Measurements from ENCODE around the gene XPNPEP3.
"Not testable (repeated sequence)": the region's sequence is repeated elsewhere in the genome, so short reads cannot be mapped to it uniquely, and the experiment has no call there.

The XPNPEP3 gene

GRCh38 chr22:40856513-40857308 is at the start of gene XPNPEP3, which contains the start of gene ST13:
XPNPEP3 (plus strand) TSS chr22:40857148; CDS start chr22:40857182, 34 bp downstream.
ST13 (minus strand) TSS chr22:40856639; CDS start chr22:40856540, 99 bp downstream.
- peak; percentile 87 for FAIRE-seq

DNA sequence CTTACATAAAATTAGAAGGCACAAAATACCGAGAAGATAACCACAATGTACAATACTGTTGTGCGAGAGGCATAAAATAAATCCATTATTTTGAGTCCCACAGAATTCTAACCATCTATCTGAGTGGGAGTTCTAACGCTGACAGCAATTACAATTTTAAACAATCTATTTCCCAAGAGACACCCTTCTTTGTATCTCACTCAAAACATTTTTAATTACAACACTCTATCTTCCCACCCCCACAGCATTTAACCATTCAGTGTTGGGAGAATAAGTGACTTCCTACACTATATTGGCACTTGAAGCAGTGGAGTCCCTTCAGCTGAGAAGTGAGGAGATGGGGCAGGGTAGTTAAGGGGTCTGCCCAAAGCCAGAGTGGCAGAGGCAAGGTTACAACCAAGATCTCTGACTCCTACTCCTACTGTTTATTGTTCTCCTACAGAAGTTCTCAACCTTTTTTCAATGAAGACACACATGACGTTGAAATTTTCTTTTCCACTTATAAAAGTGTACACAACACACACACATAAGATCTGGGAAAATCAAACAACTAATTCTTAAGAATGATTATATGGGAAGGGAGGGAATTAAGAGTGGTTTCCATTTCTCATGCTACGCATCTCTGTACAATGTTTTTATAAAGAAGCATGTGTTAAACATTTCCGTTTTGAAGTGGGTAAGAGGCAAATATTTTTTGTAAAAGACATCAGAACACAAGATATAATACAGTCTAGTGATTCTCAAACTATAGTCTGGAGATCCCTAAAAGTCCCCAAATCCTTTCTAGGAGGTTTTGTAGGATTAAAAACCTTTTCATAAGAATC is 48.7 kb upstream of the XPNPEP3 start:
- FAIRE-seq, result no peak

- FAIRE-seq, result no peak
Measured at GRCh38 chr22:40813912-40814315, 43.0 kb upstream of the XPNPEP3 start.

DNA sequence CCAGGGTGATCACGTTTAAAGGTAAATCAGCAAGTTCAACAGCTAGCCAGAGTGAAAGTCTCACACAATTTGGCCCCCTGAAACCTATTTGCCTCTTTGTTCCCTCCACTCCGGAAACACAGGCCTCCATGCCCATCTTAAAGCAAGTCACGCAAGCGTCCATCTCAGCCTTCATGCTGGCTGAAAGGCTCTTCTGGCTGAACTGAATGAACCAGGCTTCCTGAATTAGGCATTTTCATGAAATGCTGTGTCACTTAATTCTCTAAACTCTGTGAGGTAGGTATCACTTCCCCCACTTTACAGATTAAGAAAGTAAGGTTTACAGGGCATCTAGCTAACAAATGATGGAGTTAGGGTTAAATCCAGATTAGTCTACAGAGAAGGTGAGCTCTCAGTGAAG is 39.2 kb upstream of the XPNPEP3 start:
- no peak for FAIRE-seq

DNA sequence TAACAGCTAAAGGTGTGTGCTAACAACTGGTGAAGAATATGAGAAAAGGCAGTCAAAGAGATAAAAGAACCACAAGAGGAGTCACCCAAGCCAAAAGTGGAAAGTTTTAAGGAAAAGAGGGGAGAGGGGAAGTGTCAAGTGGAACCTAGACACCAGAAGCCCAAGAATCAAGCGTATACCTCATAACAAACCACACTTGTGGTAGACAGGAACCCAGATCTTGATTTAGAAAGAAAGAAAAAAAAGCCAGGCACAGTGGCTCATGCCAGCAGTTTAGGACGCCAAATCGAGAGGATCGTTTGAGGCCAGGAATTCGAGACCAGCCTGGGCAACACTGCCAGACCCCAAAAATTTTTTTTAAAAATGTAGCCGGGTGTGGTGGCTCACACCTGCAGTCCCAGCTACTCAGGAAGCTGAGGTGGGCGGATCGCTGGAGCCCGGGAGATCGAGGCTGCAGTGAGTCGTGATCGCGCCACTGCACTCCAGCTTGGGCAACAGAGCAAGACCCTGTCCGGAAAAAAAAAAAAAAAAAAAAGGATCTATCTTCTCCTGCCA is 38.7 kb upstream of the XPNPEP3 start:
- no peak for FAIRE-seq

DNA sequence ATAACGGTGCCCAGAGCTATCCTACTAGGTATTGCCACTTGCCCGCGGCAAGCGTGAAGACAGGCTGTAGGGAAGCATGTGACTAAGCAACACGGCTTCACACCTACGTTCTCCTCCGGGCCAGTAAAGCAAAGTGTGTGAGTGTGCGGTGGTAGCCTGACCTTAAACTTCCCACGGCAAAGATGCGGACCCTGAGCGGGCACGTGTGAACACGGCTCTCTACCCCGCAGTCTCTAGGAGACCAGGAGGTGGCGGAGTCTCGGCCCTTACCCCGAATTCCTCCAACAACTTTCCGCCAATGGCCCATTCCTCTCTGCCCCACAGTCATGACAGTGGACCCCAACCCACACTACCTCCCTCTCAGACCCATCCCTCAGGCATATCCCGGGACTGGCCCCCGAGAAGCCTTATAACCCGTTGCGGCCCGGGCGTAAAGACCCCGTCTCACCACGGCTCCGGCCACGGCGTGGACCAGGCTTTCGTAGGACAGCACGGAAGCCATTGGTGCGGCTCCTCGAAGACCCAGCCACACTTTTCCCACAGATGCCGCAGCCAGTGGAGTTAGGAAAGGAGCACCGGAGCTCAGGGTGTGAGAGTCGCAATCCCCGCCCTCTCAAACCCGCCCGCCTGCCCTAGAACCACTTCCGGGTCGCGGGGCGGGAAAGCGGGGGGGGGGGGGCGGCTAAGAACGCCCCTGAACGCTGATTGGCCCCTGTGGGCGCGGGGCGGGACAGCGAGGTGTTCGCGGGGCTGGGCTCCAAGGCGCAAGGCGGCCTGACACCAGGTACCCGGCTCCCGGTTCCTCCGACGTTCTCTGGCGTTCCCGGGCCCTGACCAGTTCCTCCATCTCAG is 38.0 kb upstream of the XPNPEP3 start, which contains the start of gene SLC25A17:
Gene SLC25A17 (minus strand): TSS at position 600 of the 852 bp plus-strand sequence. CDS start 98 bp downstream, at position 502.
- no peak for FAIRE-seq

- FAIRE-seq, result no peak
Measured at GRCh38 chr22:40819599-40820140, 37.3 kb upstream of the XPNPEP3 start.

DNA sequence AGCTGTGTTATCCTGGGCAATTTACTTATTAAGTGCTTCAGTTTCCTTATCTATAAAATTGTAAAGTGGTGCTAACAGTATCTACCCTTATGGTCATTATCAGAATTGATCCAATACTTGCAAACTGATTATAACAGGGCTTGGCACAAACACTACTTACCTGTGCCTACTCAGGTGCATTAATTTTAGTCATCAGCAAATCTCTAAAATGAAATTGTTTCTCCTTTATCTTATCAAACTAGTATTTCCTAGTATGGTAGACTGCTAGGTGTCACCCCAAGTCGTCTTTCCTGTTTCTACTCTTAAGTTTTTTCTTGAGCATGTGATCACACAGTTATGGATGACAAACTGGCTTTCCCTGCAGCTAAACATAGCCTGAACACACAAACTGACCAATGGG is 33.5 kb upstream of the XPNPEP3 start:
- no peak for FAIRE-seq

DNA sequence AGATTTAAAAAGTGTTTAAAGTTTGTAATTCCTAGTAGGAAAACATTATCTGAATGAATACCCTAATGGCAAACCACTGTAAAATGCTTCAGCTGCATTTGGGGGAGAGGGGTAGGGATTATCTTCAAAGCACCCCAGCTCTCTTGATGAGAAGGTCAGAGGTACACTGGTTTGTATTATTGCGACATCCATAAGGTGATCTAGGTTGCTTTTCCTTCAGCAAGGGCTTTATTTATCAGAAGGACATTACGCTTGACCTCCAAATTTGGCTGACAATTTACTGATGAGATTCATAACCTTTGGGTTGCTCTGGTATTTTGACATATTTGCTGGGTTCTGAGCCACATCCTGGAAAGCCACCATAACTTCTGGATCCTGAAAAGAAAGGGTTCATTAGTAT is 30.7 kb upstream of the XPNPEP3 start:
- FAIRE-seq, result not testable (repeated sequence)

DNA sequence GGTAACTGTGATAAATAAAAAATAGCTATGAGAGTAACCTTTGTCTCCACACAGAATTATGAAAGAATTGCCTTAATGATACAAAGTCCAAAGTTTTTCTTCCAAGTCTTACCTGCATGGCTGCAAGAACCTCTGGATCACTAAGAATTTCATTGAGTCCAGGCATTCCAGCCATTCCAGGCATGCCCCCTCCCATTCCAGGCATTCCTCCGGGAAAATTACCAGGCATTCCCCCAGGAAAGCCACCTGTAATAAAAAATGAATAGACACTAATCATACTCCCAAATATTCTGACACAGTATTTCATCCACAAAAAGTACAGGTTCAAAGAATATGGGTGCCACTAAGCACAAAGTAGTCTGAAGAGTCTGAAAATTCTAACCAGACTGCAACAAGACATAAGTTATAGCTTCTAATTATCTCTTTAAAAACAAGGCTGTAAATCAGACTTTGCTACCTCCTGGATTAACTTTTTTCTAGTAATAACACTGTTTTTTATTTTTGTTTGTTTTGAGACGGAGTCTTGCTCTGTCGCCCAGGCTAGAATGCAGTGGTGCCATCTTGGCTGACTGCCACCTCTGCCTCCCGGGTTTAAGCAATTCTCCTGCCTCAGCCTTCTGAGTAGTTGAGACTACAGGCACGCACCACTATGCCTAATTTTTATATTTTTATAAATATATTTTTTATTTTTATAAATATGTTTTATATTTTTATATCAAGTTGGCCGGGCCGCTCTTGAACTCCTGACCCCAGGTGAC is 29.8 kb upstream of the XPNPEP3 start:
- no peak for FAIRE-seq

DNA sequence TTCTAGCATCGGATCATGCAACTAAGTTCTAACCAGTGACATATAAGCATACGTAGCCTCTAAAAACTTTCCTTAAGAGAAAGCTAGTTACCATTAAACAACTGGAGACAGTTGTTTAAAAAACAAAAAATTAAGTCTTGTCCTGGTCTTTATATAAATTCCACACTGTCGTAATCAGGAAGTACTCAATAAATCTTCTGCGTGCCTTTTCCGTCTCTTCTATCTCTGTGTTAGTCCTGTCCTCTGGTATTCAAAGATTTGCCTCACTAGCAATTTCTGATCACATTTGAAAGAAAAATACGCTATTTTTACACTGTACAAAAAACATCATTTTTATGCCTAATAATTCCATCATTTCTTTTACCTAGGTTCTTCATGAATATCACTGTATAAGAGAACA is 27.8 kb upstream of the XPNPEP3 start:
- FAIRE-seq, result no peak

- FAIRE-seq, result no peak
Measured at GRCh38 chr22:40834619-40835018, 22.3 kb upstream of the XPNPEP3 start.

DNA sequence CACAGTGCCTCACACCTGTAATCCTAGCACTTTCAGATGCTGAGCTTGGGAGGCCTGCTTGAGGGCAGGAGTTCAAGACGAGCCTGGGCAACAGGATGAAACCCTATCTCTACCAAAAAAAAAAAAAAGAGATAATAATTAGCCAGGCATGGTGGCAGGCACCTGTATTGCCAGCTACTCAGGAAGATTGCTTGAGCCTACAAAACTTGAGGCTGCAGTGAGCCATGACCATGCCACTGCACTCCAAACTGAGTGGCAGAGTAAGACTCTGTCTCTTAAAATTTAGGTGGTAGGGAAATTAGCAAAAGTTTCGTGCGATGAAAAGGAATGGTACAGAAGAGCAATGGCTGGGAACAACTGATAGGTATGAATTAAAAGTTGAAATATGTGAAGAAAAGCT is 18.5 kb upstream of the XPNPEP3 start:
- FAIRE-seq, result no peak

DNA sequence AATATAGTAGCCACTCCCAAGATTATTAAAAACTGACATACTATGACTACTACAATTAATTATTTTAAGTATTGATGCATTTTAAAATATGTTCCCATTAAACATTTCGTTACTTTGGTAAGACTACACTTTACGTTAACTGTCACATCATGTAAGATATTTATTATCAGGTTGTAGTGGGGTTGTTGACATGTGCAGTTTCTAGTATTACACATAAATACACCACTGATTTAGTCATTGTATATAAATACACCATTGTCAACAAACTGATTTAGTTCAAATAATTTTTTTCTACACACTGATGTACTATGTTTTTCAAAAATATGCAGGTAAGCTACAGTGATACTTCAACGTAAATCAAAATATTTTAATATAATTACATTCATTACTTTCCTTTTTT is 12.0 kb upstream of the XPNPEP3 start:
- no peak for FAIRE-seq

DNA sequence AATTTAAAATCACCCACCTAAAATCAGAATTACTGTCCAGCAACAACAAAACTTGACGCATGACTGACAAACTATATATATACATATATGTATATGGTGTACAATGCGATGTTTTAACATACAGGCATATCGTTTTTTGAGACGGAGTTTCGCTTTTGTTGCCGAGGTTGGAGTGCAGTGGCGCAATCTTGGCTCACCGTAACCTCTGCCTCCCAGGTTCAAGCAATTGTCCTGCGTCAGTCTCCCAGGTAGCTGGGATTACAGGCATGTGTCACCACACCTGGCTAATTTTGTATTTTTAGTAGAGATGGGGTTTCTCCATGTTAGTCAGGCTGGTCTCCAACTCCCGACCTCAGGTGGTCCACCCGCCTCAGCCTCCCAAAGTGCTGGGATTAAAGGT is 11.1 kb upstream of the XPNPEP3 start:
- not testable (repeated sequence) for FAIRE-seq

DNA sequence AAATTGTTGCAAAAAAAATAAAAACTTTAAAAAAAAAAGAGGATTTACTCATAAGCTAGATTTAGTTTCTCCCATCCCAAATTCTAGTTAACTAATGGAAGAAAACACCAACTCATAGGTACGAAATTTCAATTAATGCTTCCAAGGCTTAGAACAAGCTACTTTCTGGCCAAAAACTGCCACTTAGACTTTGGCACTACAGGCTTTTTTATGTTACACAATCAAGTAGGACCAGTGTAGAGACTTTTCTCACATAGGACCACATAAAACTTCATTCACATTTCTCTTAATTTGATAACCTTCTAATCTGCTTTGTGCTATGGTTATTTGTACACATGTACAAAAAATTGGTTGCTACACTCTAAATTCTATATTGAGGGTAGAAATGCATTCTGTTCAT is 3.6 kb upstream of the XPNPEP3 start:
- no peak for FAIRE-seq

DNA sequence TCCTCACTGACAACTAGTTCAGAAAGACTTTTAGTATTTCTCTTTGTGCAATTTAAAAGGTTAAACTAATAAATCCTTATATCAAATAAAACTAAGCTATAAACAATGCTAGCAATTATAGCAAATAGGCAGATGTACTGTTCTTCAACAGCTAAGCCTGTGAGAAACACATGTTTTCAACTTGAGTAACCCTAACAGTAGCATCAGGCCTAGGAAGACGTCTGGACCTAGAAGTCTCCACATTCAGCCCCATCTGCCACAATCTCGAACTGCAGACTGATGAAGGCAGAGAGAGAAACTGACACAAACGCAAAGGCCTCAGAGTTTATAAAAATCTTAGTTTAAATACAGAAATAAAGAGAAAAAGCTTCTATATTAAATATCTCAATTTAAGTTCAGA is 3.0 kb upstream of the XPNPEP3 start:
- no peak for FAIRE-seq

- FAIRE-seq, result no peak
Measured at GRCh38 chr22:40855071-40855978, 1.6 kb upstream of the XPNPEP3 start.

- FAIRE-seq, result no peak
Measured at GRCh38 chr22:40855979-40856512, 902 bp upstream of the XPNPEP3 start.

- FAIRE-seq, result no peak
Measured at GRCh38 chr22:40857309-40857855, 434 bp downstream of the XPNPEP3 start.

All from TTC549 (cell line).